A549 (cell line): ENCODE measurements around the gene MERTK.

Source experiments
- CHD4 ChIP-seq: fragments of 200-600 bp; sonication (generic); IDR thresholded peaks from 2 replicates; pipeline ENCODE4 v1.6.1; 2016; ENCODE audit warnings: antibody characterized with exemption, mild to moderate bottlenecking, borderline replicate concordance
- EP300 ChIP-seq, 2 experiments: fragments of >200 bp; sonication (Bioruptor Twin); formaldehyde crosslinking; IDR thresholded peaks; 2 replicates in 1 of 2; 3 replicates in 1 of 2; pipeline ENCODE4 v1.6.1; 2016 to 2017
- HDAC2 ChIP-seq: fragments of 200-600 bp; sonication (generic); IDR thresholded peaks from 2 replicates; pipeline ENCODE4 v1.6.1; 2016
- KDM1A ChIP-seq: fragments of 200-600 bp; sonication (generic); IDR thresholded peaks from 2 replicates; pipeline ENCODE4 v1.6.1; 2016; ENCODE audit warnings: low read depth, mild to moderate bottlenecking
- POLR2A ChIP-seq: IDR thresholded peaks from 2 replicates; pipeline ENCODE4 v1.6.1; 2012; ENCODE audit warnings: mild to moderate bottlenecking, low read length
- RFX5 ChIP-seq: fragments of 450-650 bp; IDR thresholded peaks from 2 replicates; pipeline ENCODE4 v1.7.1; 2014; ENCODE audit warnings: antibody characterized with exemption, mild to moderate bottlenecking, moderate library complexity
- SMC3 ChIP-seq: fragments of >200 bp; sonication (Bioruptor Twin); formaldehyde crosslinking; IDR thresholded peaks from 3 replicates; pipeline ENCODE4 v1.6.1; 2018; ENCODE audit warnings: inconsistent platforms
- ZFP36 ChIP-seq: fragments of 450-650 bp; IDR thresholded peaks from 2 replicates; pipeline ENCODE4 v1.6.1; 2014; ENCODE audit warnings: borderline replicate concordance; ENCODE audit not compliant: partially characterized antibody
- TF ChIP-seq, protein P1 (sequence below): fragments of >200 bp; sonication (Bioruptor Twin); formaldehyde crosslinking; IDR thresholded peaks from 3 replicates; pipeline ENCODE4 v1.5.1; 2016
- TF ChIP-seq, protein P2 (sequence below): fragments of 200-600 bp; sonication (generic); IDR thresholded peaks from 2 replicates; pipeline ENCODE4 v1.6.1; 2016; ENCODE audit warnings: antibody characterized with exemption, mild to moderate bottlenecking, moderate library complexity
- TF ChIP-seq, protein P3 (sequence below): fragments of >200 bp; sonication (Bioruptor Twin); formaldehyde crosslinking; IDR thresholded peaks from 3 replicates; pipeline ENCODE4 v1.6.1; 2016
- TF ChIP-seq, protein P4 (sequence below): fragments of 150-350 bp; IDR thresholded peaks from 2 replicates; pipeline ENCODE4 v1.6.1; 2014; ENCODE audit warnings: low read depth, mild to moderate bottlenecking, low read length
- TF ChIP-seq, protein P5 (sequence below): IDR thresholded peaks from 2 replicates; pipeline ENCODE4 v1.6.1; 2012
- TF ChIP-seq, protein P6 (sequence below): fragments of 250-450 bp; sonication (Bioruptor Pico); IDR thresholded peaks from 2 replicates; pipeline ENCODE4 v1.5.0; 2020; ENCODE audit warnings: low read depth, mild to moderate bottlenecking, moderate library complexity

DNA sequence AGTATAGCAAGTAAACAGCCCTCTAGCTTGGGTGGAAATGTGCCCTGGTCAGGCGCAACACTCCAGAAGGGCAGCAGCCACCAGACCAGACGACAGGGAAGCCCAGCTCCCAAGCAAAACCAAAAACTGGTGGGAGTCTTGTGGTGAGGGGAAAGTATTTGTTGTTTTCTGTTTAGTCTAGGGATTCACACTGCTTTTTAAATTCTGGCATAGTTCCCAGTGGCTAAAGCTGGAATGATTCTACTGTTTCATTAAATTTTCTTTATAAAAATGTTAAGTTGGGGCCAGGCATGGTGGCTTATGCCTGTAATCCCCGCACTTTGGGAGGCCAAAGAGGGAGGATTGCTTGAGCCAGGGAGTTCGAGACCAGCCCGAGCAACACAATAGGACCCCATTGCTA is 38.5 kb downstream of the MERTK start:
- TF ChIP-seq, protein P1, sequence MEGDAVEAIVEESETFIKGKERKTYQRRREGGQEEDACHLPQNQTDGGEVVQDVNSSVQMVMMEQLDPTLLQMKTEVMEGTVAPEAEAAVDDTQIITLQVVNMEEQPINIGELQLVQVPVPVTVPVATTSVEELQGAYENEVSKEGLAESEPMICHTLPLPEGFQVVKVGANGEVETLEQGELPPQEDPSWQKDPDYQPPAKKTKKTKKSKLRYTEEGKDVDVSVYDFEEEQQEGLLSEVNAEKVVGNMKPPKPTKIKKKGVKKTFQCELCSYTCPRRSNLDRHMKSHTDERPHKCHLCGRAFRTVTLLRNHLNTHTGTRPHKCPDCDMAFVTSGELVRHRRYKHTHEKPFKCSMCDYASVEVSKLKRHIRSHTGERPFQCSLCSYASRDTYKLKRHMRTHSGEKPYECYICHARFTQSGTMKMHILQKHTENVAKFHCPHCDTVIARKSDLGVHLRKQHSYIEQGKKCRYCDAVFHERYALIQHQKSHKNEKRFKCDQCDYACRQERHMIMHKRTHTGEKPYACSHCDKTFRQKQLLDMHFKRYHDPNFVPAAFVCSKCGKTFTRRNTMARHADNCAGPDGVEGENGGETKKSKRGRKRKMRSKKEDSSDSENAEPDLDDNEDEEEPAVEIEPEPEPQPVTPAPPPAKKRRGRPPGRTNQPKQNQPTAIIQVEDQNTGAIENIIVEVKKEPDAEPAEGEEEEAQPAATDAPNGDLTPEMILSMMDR = no peak
- no peak for TF ChIP-seq RFX5
- TF ChIP-seq, protein P2, sequence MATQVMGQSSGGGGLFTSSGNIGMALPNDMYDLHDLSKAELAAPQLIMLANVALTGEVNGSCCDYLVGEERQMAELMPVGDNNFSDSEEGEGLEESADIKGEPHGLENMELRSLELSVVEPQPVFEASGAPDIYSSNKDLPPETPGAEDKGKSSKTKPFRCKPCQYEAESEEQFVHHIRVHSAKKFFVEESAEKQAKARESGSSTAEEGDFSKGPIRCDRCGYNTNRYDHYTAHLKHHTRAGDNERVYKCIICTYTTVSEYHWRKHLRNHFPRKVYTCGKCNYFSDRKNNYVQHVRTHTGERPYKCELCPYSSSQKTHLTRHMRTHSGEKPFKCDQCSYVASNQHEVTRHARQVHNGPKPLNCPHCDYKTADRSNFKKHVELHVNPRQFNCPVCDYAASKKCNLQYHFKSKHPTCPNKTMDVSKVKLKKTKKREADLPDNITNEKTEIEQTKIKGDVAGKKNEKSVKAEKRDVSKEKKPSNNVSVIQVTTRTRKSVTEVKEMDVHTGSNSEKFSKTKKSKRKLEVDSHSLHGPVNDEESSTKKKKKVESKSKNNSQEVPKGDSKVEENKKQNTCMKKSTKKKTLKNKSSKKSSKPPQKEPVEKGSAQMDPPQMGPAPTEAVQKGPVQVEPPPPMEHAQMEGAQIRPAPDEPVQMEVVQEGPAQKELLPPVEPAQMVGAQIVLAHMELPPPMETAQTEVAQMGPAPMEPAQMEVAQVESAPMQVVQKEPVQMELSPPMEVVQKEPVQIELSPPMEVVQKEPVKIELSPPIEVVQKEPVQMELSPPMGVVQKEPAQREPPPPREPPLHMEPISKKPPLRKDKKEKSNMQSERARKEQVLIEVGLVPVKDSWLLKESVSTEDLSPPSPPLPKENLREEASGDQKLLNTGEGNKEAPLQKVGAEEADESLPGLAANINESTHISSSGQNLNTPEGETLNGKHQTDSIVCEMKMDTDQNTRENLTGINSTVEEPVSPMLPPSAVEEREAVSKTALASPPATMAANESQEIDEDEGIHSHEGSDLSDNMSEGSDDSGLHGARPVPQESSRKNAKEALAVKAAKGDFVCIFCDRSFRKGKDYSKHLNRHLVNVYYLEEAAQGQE = no peak
- TF ChIP-seq, protein P3, sequence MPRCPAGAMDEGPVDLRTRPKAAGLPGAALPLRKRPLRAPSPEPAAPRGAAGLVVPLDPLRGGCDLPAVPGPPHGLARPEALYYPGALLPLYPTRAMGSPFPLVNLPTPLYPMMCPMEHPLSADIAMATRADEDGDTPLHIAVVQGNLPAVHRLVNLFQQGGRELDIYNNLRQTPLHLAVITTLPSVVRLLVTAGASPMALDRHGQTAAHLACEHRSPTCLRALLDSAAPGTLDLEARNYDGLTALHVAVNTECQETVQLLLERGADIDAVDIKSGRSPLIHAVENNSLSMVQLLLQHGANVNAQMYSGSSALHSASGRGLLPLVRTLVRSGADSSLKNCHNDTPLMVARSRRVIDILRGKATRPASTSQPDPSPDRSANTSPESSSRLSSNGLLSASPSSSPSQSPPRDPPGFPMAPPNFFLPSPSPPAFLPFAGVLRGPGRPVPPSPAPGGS = no peak
- TF ChIP-seq KDM1A = no peak
- TF ChIP-seq POLR2A = no peak
- no peak for TF ChIP-seq CHD4
- TF ChIP-seq HDAC2 = no peak
- TF ChIP-seq, protein P4, sequence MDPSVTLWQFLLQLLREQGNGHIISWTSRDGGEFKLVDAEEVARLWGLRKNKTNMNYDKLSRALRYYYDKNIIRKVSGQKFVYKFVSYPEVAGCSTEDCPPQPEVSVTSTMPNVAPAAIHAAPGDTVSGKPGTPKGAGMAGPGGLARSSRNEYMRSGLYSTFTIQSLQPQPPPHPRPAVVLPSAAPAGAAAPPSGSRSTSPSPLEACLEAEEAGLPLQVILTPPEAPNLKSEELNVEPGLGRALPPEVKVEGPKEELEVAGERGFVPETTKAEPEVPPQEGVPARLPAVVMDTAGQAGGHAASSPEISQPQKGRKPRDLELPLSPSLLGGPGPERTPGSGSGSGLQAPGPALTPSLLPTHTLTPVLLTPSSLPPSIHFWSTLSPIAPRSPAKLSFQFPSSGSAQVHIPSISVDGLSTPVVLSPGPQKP = no peak
- TF ChIP-seq, protein P5, sequence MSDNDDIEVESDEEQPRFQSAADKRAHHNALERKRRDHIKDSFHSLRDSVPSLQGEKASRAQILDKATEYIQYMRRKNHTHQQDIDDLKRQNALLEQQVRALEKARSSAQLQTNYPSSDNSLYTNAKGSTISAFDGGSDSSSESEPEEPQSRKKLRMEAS = no peak
- TF ChIP-seq ZFP36 = no peak
- no peak for TF ChIP-seq EP300 (IDR thresholded peaks at IDR 0.05)
- no peak for TF ChIP-seq SMC3
- TF ChIP-seq, protein P6, sequence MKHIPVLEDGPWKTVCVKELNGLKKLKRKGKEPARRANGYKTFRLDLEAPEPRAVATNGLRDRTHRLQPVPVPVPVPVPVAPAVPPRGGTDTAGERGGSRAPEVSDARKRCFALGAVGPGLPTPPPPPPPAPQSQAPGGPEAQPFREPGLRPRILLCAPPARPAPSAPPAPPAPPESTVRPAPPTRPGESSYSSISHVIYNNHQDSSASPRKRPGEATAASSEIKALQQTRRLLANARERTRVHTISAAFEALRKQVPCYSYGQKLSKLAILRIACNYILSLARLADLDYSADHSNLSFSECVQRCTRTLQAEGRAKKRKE (CRISPR knock-in tag) = no peak
